Neuronal stem cell (in vitro differentiated cells): Measurements from ENCODE around the gene NTF3.
"Not testable (repeated sequence)": the region's sequence is repeated elsewhere in the genome, so short reads cannot be mapped to it uniquely, and the experiment has no call there.

Experiments
- DNase-seq: peaks from one replicate; pipeline ENCODE4 v3.0.0-alpha.2; 2013; ENCODE audit warnings: low spot score
- H2AFZ ChIP-seq: one replicate; pipeline ENCODE4 v1.6.1; 2013; ENCODE audit warnings: mild to moderate bottlenecking, low read length, inconsistent platforms
- H2AK5ac ChIP-seq: 2 replicates; pipeline ENCODE4 v1.6.1; 2013; ENCODE audit warnings: low read depth, mild to moderate bottlenecking, inconsistent platforms, low read length, moderate library complexity, mixed read lengths
- H2BK120ac ChIP-seq: 2 replicates; pipeline ENCODE4 v1.6.1; 2013; ENCODE audit warnings: low read depth, mild to moderate bottlenecking, inconsistent platforms, low read length, moderate library complexity, mixed read lengths
- H2BK12ac ChIP-seq: one replicate; pipeline ENCODE4 v1.6.1; 2013; ENCODE audit warnings: low read length, inconsistent platforms
- H2BK15ac ChIP-seq: 2 replicates; pipeline ENCODE4 v1.6.1; 2013; ENCODE audit warnings: mild to moderate bottlenecking, low read length, inconsistent platforms, mixed read lengths
- H2BK5ac ChIP-seq: one replicate; pipeline ENCODE4 v1.6.1; 2013; ENCODE audit warnings: inconsistent platforms, mild to moderate bottlenecking, low read length, moderate library complexity
- H3K14ac ChIP-seq: one replicate; pipeline ENCODE4 v1.6.1; 2013; ENCODE audit warnings: low read length, inconsistent platforms
- H3K18ac ChIP-seq: 2 replicates; pipeline ENCODE4 v1.6.1; 2013; ENCODE audit warnings: low read length, inconsistent platforms
- H3K23ac ChIP-seq: 2 replicates; pipeline ENCODE4 v1.6.1; 2013; ENCODE audit warnings: low read depth, mild to moderate bottlenecking, mixed read lengths, low read length, inconsistent platforms; ENCODE audit not compliant: poor library complexity
- H3K27ac ChIP-seq: replicated peaks from 3 replicates; pipeline ENCODE4 v1.5.1; 2013; ENCODE audit warnings: low read length, inconsistent platforms
- H3K27me3 ChIP-seq, 3 experiments: 2 replicates each; pipeline ENCODE4 v1.6.1; 2013; ENCODE audit warnings: low read length in 3 of 3, mild to moderate bottlenecking in 2 of 3, inconsistent platforms in 1 of 3, low read depth in 1 of 3, mixed read lengths in 1 of 3, moderate library complexity in 1 of 3; ENCODE audit not compliant: control insufficient read depth in 3 of 3, insufficient read depth in 3 of 3
- H3K36me3 ChIP-seq, 2 donors: replicated peaks in 1 of 2; 2 replicates each; pipeline ENCODE4 v1.6.1; 2013; ENCODE audit warnings: low read length in 2 of 2; ENCODE audit not compliant: control insufficient read depth in 2 of 2, insufficient read depth in 2 of 2
- H3K4ac ChIP-seq: 2 replicates; pipeline ENCODE4 v1.6.1; 2013; ENCODE audit warnings: inconsistent platforms, mild to moderate bottlenecking, low read length, moderate library complexity
- H3K4me1 ChIP-seq, 2 donors: 1 replicate in 1 of 2; 2 replicates in 1 of 2; pipeline ENCODE4 v1.6.1; 2013; ENCODE audit warnings: low read length in 2 of 2, low read depth in 1 of 2; ENCODE audit not compliant: control insufficient read depth in 2 of 2, insufficient read depth in 1 of 2
- H3K4me2 ChIP-seq: one replicate; pipeline ENCODE4 v1.6.1; 2013; ENCODE audit warnings: mild to moderate bottlenecking, low read length, inconsistent platforms; ENCODE audit not compliant: insufficient read depth, poor library complexity, severe bottlenecking
- H3K4me3 ChIP-seq, 2 donors: 2 replicates each; pipeline ENCODE4 v1.5.1; 2013; ENCODE audit warnings: low read length in 2 of 2, mild to moderate bottlenecking in 2 of 2, inconsistent platforms in 1 of 2, moderate library complexity in 1 of 2
- H3K79me1 ChIP-seq: one replicate; pipeline ENCODE4 v1.6.1; 2013; ENCODE audit warnings: low read depth, mild to moderate bottlenecking, inconsistent platforms, low read length, moderate library complexity
- H3K9ac ChIP-seq: one replicate; pipeline ENCODE4 v1.6.1; 2013; ENCODE audit warnings: mild to moderate bottlenecking, low read depth, low read length, inconsistent platforms; ENCODE audit not compliant: poor library complexity
- H3K9me3 ChIP-seq, 2 donors: replicated peaks in 1 of 2; 2 replicates each; pipeline versions ENCODE3 to v1.6.1; 2013; ENCODE audit warnings: low read length in 2 of 2, mild to moderate bottlenecking in 2 of 2, inconsistent platforms in 1 of 2, low read depth in 1 of 2, mixed read lengths in 1 of 2, moderate library complexity in 1 of 2; ENCODE audit not compliant: control insufficient read depth in 2 of 2, insufficient read depth in 1 of 2
- H4K8ac ChIP-seq: one replicate; pipeline ENCODE4 v1.6.1; 2013; ENCODE audit warnings: low read depth, mild to moderate bottlenecking, inconsistent platforms, low read length, moderate library complexity
- H4K91ac ChIP-seq: one replicate; pipeline ENCODE4 v1.6.1; 2013; ENCODE audit warnings: low read length, low read depth, mild to moderate bottlenecking, inconsistent platforms; ENCODE audit not compliant: poor library complexity
- WGBS, 2 donors: extraction: QIAGEN DNeasy Blood & Tissue Kit; methylation state at CpG; one replicate each; pipeline ENCODE4 v1.1.7; 2013; ENCODE audit warnings: missing lambda C conversion rate in 2 of 2, mixed read lengths in 1 of 2; ENCODE audit not compliant: insufficient read length in 2 of 2, insufficient replicate concordance in 1 of 2; ENCODE audit errors: extremely low coverage in 2 of 2; 5-methylcytosine and 5-hydroxymethylcytosine counted together

The NTF3 gene

GRCh38 chr12:5534426-5535199, 102.7 kb downstream of the NTF3 start:
- H3K23ac ChIP-seq: no peak overlapping the region
- DNase-seq: no peak
- H3K79me1 ChIP-seq: no peaks in the 10 kb centered on the region
- H3K4me2 ChIP-seq: no peak overlapping the region
- peak overlapping the region in 1 of 2 donors; percentile 27 for H3K4me3 ChIP-seq
- no peak overlapping the region for H2AK5ac ChIP-seq
- no peak overlapping the region for H2BK15ac ChIP-seq
- H3K18ac ChIP-seq: no peak overlapping the region
- peaks cover 0 to 7% (median 0%) of the 10 kb centered on the region in 3 experiments for H3K27me3 ChIP-seq
- no peak overlapping the region for H3K9ac ChIP-seq
- H2BK120ac ChIP-seq: no peak overlapping the region
- H3K4ac ChIP-seq: no peak overlapping the region
- H3K14ac ChIP-seq: no peak overlapping the region
- no CpG with 5 or more reads among the region's 10 CpGs for WGBS, 2 donors
- no peak overlapping the region for H2AFZ ChIP-seq
- H4K8ac ChIP-seq: no peak overlapping the region
- no peak overlapping the region for H3K27ac ChIP-seq
- no peaks in the 10 kb centered on the region for H3K4me1 ChIP-seq
- no peak overlapping the region for H2BK5ac ChIP-seq
- no peak overlapping the region for H2BK12ac ChIP-seq
- H3K9me3 ChIP-seq: peaks cover 0 to 4% of the 10 kb centered on the region in 2 donors
- no peak overlapping the region for H4K91ac ChIP-seq
- H3K36me3 ChIP-seq: no peaks in the 10 kb centered on the region

GRCh38 chr12:5535541-5535940, 103.6 kb downstream of the NTF3 start:
- Histone ChIP-seq H4K8ac (no peak overlapping the region), H2BK120ac (no peak overlapping the region)
- WGBS, 2 donors: no CpG with 5 or more reads among the region's 3 CpGs

GRCh38 chr12:5537026-5537615, 105.2 kb downstream of the NTF3 start:
- no CpG with 5 or more reads among the region's 13 CpGs for WGBS, 2 donors
- H3K4me2 ChIP-seq, H3K79me1 ChIP-seq, H2AFZ ChIP-seq, H3K23ac ChIP-seq, DNase-seq, H3K36me3 ChIP-seq, H3K14ac ChIP-seq, H3K4me1 ChIP-seq, H2AK5ac ChIP-seq, H2BK15ac ChIP-seq, H3K27me3 ChIP-seq, H4K91ac ChIP-seq, H2BK12ac ChIP-seq, H3K27ac ChIP-seq, H3K9me3 ChIP-seq, H3K9ac ChIP-seq, H4K8ac ChIP-seq, H3K18ac ChIP-seq, H2BK120ac ChIP-seq, H3K4ac ChIP-seq, H2BK5ac ChIP-seq, H3K4me3 ChIP-seq: not testable (repeated sequence)

More at GRCh38 chr12:5535541-5535940, 103.6 kb downstream of the NTF3 start:
- Histone ChIP-seq H2AFZ (no peak overlapping the region), H3K4ac (no peak overlapping the region), H3K14ac (no peak overlapping the region), H2AK5ac (no peak overlapping the region), H3K23ac (no peak overlapping the region), H3K79me1 (no peaks in the 10 kb centered on the region), H2BK12ac (no peak overlapping the region), H3K27ac (no peak overlapping the region), H2BK15ac (no peak overlapping the region), H2BK5ac (no peak overlapping the region), H3K4me3 (no peak overlapping the region), H4K91ac (no peak overlapping the region), H3K4me2 (no peak overlapping the region), H3K4me1 (no peaks in the 10 kb centered on the region), H3K9ac (no peak overlapping the region), H3K18ac (no peak overlapping the region), H3K36me3 (no peaks in the 10 kb centered on the region), H3K27me3 (peaks cover 0 to 7% (median 0%) of the 10 kb centered on the region in 3 experiments), H3K9me3 (peaks cover 0 to 4% of the 10 kb centered on the region in 2 donors)
- DNase-seq: no peak

- DNase-seq: no peak
- no CpG with 5 or more reads among the region's 8 CpGs for WGBS, 2 donors
These were observed 105.9 kb downstream of the NTF3 start for GRCh38 chr12:5537771-5538170.

More at GRCh38 chr12:5537771-5538170, 105.9 kb downstream of the NTF3 start:
- Histone ChIP-seq H3K18ac (peak overlapping the region; percentile 30), H3K23ac (no peak overlapping the region), H2AFZ (no peak overlapping the region), H3K4me3 (no peak overlapping the region), H3K9ac (no peak overlapping the region), H2AK5ac (no peak overlapping the region), H3K27ac (no peak overlapping the region), H2BK5ac (no peak overlapping the region), H2BK15ac (no peak overlapping the region), H3K4me2 (no peak overlapping the region), H3K79me1 (no peaks in the 10 kb centered on the region), H4K91ac (no peak overlapping the region), H3K4ac (no peak overlapping the region), H2BK120ac (no peak overlapping the region), H4K8ac (no peak overlapping the region), H3K9me3 (peaks cover 0 to 4% of the 10 kb centered on the region in 2 donors), H3K14ac (no peak overlapping the region), H3K4me1 (no peaks in the 10 kb centered on the region), H3K36me3 (no peaks in the 10 kb centered on the region), H3K27me3 (no peaks in the 10 kb centered on the region), H2BK12ac (no peak overlapping the region)
